Keratinocyte (primary cell): Measurements from ENCODE around the gene NRARP. TPM values are rescaled to one million over a fixed set of nuclear protein-coding genes. Genes with fewer than 3 reads are reported as not detected.

Experiments used
- DNase-seq: peaks from one replicate; pipeline ENCODE4 v3.0.0-alpha.2; 2011; ENCODE audit warnings: low read depth, missing footprints, low spot score
- FAIRE-seq: peaks from 2 replicates; lab custom pipeline; 2011; peaks lifted over from hg19 to GRCh38; lab: Jason Lieb, UNC
- H2AFZ ChIP-seq: 2 replicates; pipeline ENCODE4 v1.6.0; 2012; ENCODE audit warnings: low read length, control low read depth, inconsistent platforms; ENCODE audit not compliant: control insufficient read depth
- H3K27ac ChIP-seq: 2 replicates; pipeline ENCODE4 v1.5.1; 2011; ENCODE audit warnings: low read length; ENCODE audit not compliant: control insufficient read depth, insufficient read depth
- H3K27me3 ChIP-seq: 3 replicates; pipeline ENCODE4 v1.6.0; 2011; ENCODE audit warnings: low read length; ENCODE audit not compliant: control insufficient read depth, insufficient read depth; ENCODE audit errors: extremely low read depth
- H3K36me3 ChIP-seq, 2 experiments: 2 replicates in 1 of 2; 3 replicates in 1 of 2; pipeline ENCODE4 v1.5.1; 2011; ENCODE audit warnings: low read length in 2 of 2, mild to moderate bottlenecking in 1 of 2; ENCODE audit not compliant: control insufficient read depth in 2 of 2, insufficient read depth in 2 of 2; ENCODE audit errors: extremely low read depth in 1 of 2
- H3K4me1 ChIP-seq: 3 replicates; pipeline ENCODE4 v1.5.1; 2011; ENCODE audit warnings: low read length; ENCODE audit not compliant: control insufficient read depth, insufficient read depth; ENCODE audit errors: extremely low read depth
- H3K4me2 ChIP-seq: 3 replicates; pipeline ENCODE4 v1.6.0; 2011; ENCODE audit warnings: low read depth, low read length; ENCODE audit not compliant: control insufficient read depth, insufficient read depth; ENCODE audit errors: extremely low read depth
- H3K4me3 ChIP-seq, 3 experiments: fragments of 200-600 bp in 1 of 3; sonication (generic) in 1 of 3; 2 replicates in 2 of 3; 3 replicates in 1 of 3; pipeline ENCODE4 v1.5.1; 2011 to 2016; ENCODE audit warnings: low read length in 3 of 3, mild to moderate bottlenecking in 3 of 3, control low read depth in 2 of 3, inconsistent platforms in 1 of 3, low read depth in 1 of 3, mixed read lengths in 1 of 3, mixed run types in 1 of 3, moderate library complexity in 1 of 3; ENCODE audit not compliant: control insufficient read depth in 2 of 3, insufficient read depth in 2 of 3; ENCODE audit errors: extremely low read depth in 1 of 3
- H3K79me2 ChIP-seq: 2 replicates; pipeline ENCODE4 v1.6.0; 2012; ENCODE audit warnings: low read length; ENCODE audit not compliant: control insufficient read depth, insufficient read depth
- H3K9ac ChIP-seq: 3 replicates; pipeline ENCODE4 v1.6.0; 2011; ENCODE audit warnings: low read length; ENCODE audit not compliant: control insufficient read depth, insufficient read depth; ENCODE audit errors: extremely low read depth
- H3K9me1 ChIP-seq: 3 replicates; pipeline ENCODE4 v1.6.0; 2011; ENCODE audit warnings: low read length; ENCODE audit not compliant: control insufficient read depth, insufficient read depth; ENCODE audit errors: extremely low read depth
- H3K9me3 ChIP-seq: 2 replicates; pipeline ENCODE4 v1.5.1; 2012; ENCODE audit warnings: low read depth, low read length; ENCODE audit not compliant: control insufficient read depth
- H4K20me1 ChIP-seq: 3 replicates; pipeline ENCODE4 v1.6.0; 2011; ENCODE audit warnings: low read length; ENCODE audit not compliant: control insufficient read depth, insufficient read depth; ENCODE audit errors: extremely low read depth
- CTCF ChIP-seq, 3 experiments: IDR thresholded peaks in 1 of 3; conservative IDR thresholded peaks in 1 of 3; optimal IDR thresholded peaks in 1 of 3; 2 replicates in 2 of 3; 3 replicates in 1 of 3; pipeline versions ENCODE3 to v1.5.1; 2011; ENCODE audit warnings: low read length in 3 of 3, mild to moderate bottlenecking in 3 of 3, moderate library complexity in 2 of 3, control low read depth in 1 of 3, inconsistent platforms in 1 of 3; ENCODE audit not compliant: insufficient read depth in 2 of 3; ENCODE audit errors: extremely low read depth in 1 of 3
- EZH2 ChIP-seq: IDR thresholded peaks from one replicate; pipeline ENCODE4 v1.6.1; 2012; ENCODE audit warnings: inconsistent platforms, mild to moderate bottlenecking, low read length, moderate library complexity
- dilution Hi-C: fragments of 300-500 bp; cut with MboI; formaldehyde crosslinking; loops from one replicate; pipeline ENCODE4 v1.7.0; 2020; ENCODE audit warnings: low sequenced_read_pairs; ENCODE audit not compliant: extremely low pct_ligation_motif_present
- polyA plus RNA-seq, 5 experiments: library from polyadenylated mRNA; depleted of rRNA in 3 of 5; stranded (reverse) in 3 of 5; stranded (forward) in 1 of 5; unstranded in 1 of 5; fragments of >200 nt; gene quantifications; 1 replicate in 1 of 5; 2 replicates in 3 of 5; 3 replicates in 1 of 5; pipeline versions ENCODE4 v1.2.1 to v1.2.3, GENCODE V29; 2011 to 2012; ENCODE audit warnings: missing spikeins in 2 of 5, low read depth in 1 of 5, low replicate concordance in 1 of 5

NRARP gene
- polyA plus RNA-seq, 1 donor (not counting 4 experiments of a cell fraction or from before 2014, with no cell fraction given): 2.4 TPM

- H3K9ac ChIP-seq: no peak overlapping the region
- no peaks in the 10 kb centered on the region for H3K27me3 ChIP-seq
- H4K20me1 ChIP-seq: no peaks in the 10 kb centered on the region
- DNase-seq (no peak), FAIRE-seq (no peak)
- no peak overlapping the region for H3K4me3 ChIP-seq
- H3K27ac ChIP-seq: no peak overlapping the region
- no peak overlapping the region for H2AFZ ChIP-seq
- dilution Hi-C loops: no loop called here
- H3K9me1 ChIP-seq: no peaks in the 10 kb centered on the region
- H3K36me3 ChIP-seq: no peaks in the 10 kb centered on the region
- no peak for TF ChIP-seq EZH2
- TF ChIP-seq CTCF (optimal IDR thresholded peaks at IDR 0.05 in 1 of 3, IDR thresholded peaks at IDR 0.05 in 1 of 3, conservative IDR thresholded peaks at IDR 0.05 in 1 of 3; ENCODE audit: extremely low read depth in 1 of 3, insufficient read depth in 2 of 3, low read length in 3 of 3): no peak
- no peaks in the 10 kb centered on the region for H3K79me2 ChIP-seq
- no peak overlapping the region for H3K4me2 ChIP-seq
- H3K4me1 ChIP-seq: no peaks in the 10 kb centered on the region
- no peaks in the 10 kb centered on the region for H3K9me3 ChIP-seq
These were observed 47.5 kb upstream of the NRARP start for GRCh38 chr9:137349471-137350033.

- Histone ChIP-seq H3K27me3 (no peaks in the 10 kb centered on the region), H3K4me2 (no peak overlapping the region), H3K79me2 (no peaks in the 10 kb centered on the region), H4K20me1 (no peaks in the 10 kb centered on the region), H3K9me1 (no peaks in the 10 kb centered on the region), H3K27ac (no peak overlapping the region), H3K36me3 (no peaks in the 10 kb centered on the region), H3K4me3 (no peak overlapping the region), H2AFZ (no peak overlapping the region), H3K4me1 (no peaks in the 10 kb centered on the region), H3K9me3 (no peaks in the 10 kb centered on the region), H3K9ac (no peak overlapping the region)
- DNase-seq (no peak), FAIRE-seq (no peak)
- dilution Hi-C loops: no loop called here
- TF ChIP-seq CTCF (optimal IDR thresholded peaks at IDR 0.05 in 1 of 3, IDR thresholded peaks at IDR 0.05 in 1 of 3, conservative IDR thresholded peaks at IDR 0.05 in 1 of 3; ENCODE audit: extremely low read depth in 1 of 3, insufficient read depth in 2 of 3, low read length in 3 of 3) (no peak), EZH2 (no peak)
These were observed 46.8 kb upstream of the NRARP start for GRCh38 chr9:137348769-137349470.
